ENCODE data around the gene GANAB. TPM values are rescaled to one million over a fixed set of nuclear protein-coding genes. Genes with fewer than 3 reads are reported as not detected.

Gene GANAB
- total RNA-seq, 6 experiments from 2014 or later = 131 to 237 (median 201) TPM

GRCh38 chr11:62600367-62601121 is 45.9 kb downstream of the GANAB start:
- H3K4me1 ChIP-seq = peaks cover 0 to 16% (median 7%) of the 10 kb centered on the region in 4 donors
- DNase-seq = no peak
- intact Hi-C loops (cut with DNase I) = no loop called here

GRCh38 chr11:62599901-62600300 is 46.5 kb downstream of the GANAB start:
- Histone ChIP-seq H3K4me3 (peak overlapping the region in 2 of 3 donors; percentile 80 to 88), H3K9me3 (no peaks in the 10 kb centered on the region), H3K27ac (peak overlapping the region in 1 of 3 donors; percentile 95), H3K36me3 (peaks cover 0 to 40% (median 24%) of the 10 kb centered on the region in 4 donors), H3K27me3 (no peaks in the 10 kb centered on the region), H3K4me1 (peaks cover 0 to 16% (median 7%) of the 10 kb centered on the region in 4 donors)
- TF ChIP-seq CTCF (IDR thresholded peaks at IDR 0.05) = no peak
- no peak for TF ChIP-seq POLR2A (IDR thresholded peaks at IDR 0.05)
- intact Hi-C loops (cut with DNase I) = no loop called here
- 41% methylated on average over 5 of the region's 5 CpGs for WGBS (ENCODE audit: insufficient coverage, low coverage, low lambda C conversion rate, missing lambda C conversion rate)
- ATAC-seq (no peak), DNase-seq (no peak)

More at GRCh38 chr11:62600367-62601121, 45.9 kb downstream of the GANAB start:
- ATAC-seq = no peak
- TF ChIP-seq CTCF (IDR thresholded peaks at IDR 0.05) (no peak), POLR2A (IDR thresholded peaks at IDR 0.05) (no peak)
- Histone ChIP-seq H3K27ac (peak overlapping the region; percentile 85 to 95 (median 85)), H3K9me3 (no peaks in the 10 kb centered on the region), H3K4me3 (peak overlapping the region; percentile 80 to 92 (median 88)), H3K36me3 (peaks cover 0 to 33% (median 18%) of the 10 kb centered on the region in 4 donors), H3K27me3 (no peaks in the 10 kb centered on the region)
- 2% methylated on average over 11 of the region's 26 CpGs for WGBS (ENCODE audit: insufficient coverage, low coverage, low lambda C conversion rate, missing lambda C conversion rate)

GRCh38 chr11:62599069-62599696 is 47.2 kb downstream of the GANAB start:
- DNase-seq (peak; percentile 80 to 85 (median 82)), ATAC-seq (peak; percentile 44 to 50 (median 48))
- no peaks in the 10 kb centered on the region for H3K9me3 ChIP-seq
- H3K27ac ChIP-seq = peak overlapping the region in 2 of 3 donors; percentile 5 to 15
- H3K27me3 ChIP-seq = no peaks in the 10 kb centered on the region
- peak overlapping the region in 1 of 3 donors; percentile 80 for H3K4me3 ChIP-seq
- peaks cover 0 to 16% (median 7%) of the 10 kb centered on the region in 4 donors for H3K4me1 ChIP-seq
- WGBS (ENCODE audit: insufficient coverage, low coverage, low lambda C conversion rate, missing lambda C conversion rate) = 59% methylated on average over 5 of the region's 7 CpGs
- TF ChIP-seq CTCF (IDR thresholded peaks at IDR 0.05) (no peak), POLR2A (IDR thresholded peaks at IDR 0.05) (no peak)
- H3K36me3 ChIP-seq = peaks cover 0 to 47% (median 29%) of the 10 kb centered on the region in 4 donors
- intact Hi-C loops (cut with DNase I) = no loop called here

- ATAC-seq (no peak), DNase-seq (peak in 1 of 3 donors; percentile 42)
- intact Hi-C loops (cut with DNase I) = no loop called here
- Histone ChIP-seq H3K27me3 (no peaks in the 10 kb centered on the region), H3K9me3 (no peaks in the 10 kb centered on the region), H3K27ac (no peak overlapping the region), H3K36me3 (peaks cover 0 to 52% (median 32%) of the 10 kb centered on the region in 4 donors), H3K4me3 (no peak overlapping the region), H3K4me1 (peaks cover 0 to 32% (median 15%) of the 10 kb centered on the region in 4 donors)
- WGBS (ENCODE audit: insufficient coverage, low coverage, low lambda C conversion rate, missing lambda C conversion rate) = 71% methylated on average over 4 of the region's 8 CpGs
- no peak for TF ChIP-seq POLR2A (IDR thresholded peaks at IDR 0.05)
- TF ChIP-seq CTCF (IDR thresholded peaks at IDR 0.05) = no peak
These were observed 51.3 kb downstream of the GANAB start for GRCh38 chr11:62595124-62595523.

Measured in right lobe of liver (tissue), 6 donors.